ENCODE data around the gene CISH.

Gene CISH

GRCh38 chr3:50655009-50655830 lies 43.6 kb upstream of the CISH start:
- peak in 1 of 2 experiments; percentile 56 for DNase-seq (ENCODE audit: low read depth in 1 of 2, low spot score in 1 of 2)
- no peak overlapping the region for H3K4me3 ChIP-seq (replicated peaks; ENCODE audit: insufficient read depth, low read length)
- no peaks in the 10 kb centered on the region for H3K27me3 ChIP-seq (ENCODE audit: insufficient read depth, poor library complexity, severe bottlenecking)
- TF ChIP-seq GABPA (IDR thresholded peaks at IDR 0.05; ENCODE audit: low read depth): no peak
- TF ChIP-seq CTCF (IDR thresholded peaks at IDR 0.05; ENCODE audit: insufficient read depth, low read length): no peak
- TF ChIP-seq SPI1 (IDR thresholded peaks at IDR 0.05; ENCODE audit: borderline replicate concordance, low read depth): no peak
- no peak; the same call in 1 of the 2 replicates for TF ChIP-seq POLR2AphosphoS5 (IDR thresholded peaks at IDR 0.05; ENCODE audit: low read depth)
- TF ChIP-seq REST (IDR thresholded peaks at IDR 0.05; ENCODE audit: insufficient replicate concordance, low read depth): no peak
- H3K27ac ChIP-seq (replicated peaks): peak overlapping the region; percentile 31; the same call in 1 of the 2 replicates

GRCh38 chr3:50653937-50654595 lies 42.5 kb upstream of the CISH start:
- no peak for DNase-seq (ENCODE audit: low read depth in 1 of 2, low spot score in 1 of 2)
- H3K4me3 ChIP-seq (replicated peaks; ENCODE audit: insufficient read depth, low read length): no peak overlapping the region
- no peak overlapping the region for H3K27ac ChIP-seq (replicated peaks)
- no peak for TF ChIP-seq SPI1 (IDR thresholded peaks at IDR 0.05; ENCODE audit: borderline replicate concordance, low read depth)
- no peak for TF ChIP-seq REST (IDR thresholded peaks at IDR 0.05; ENCODE audit: insufficient replicate concordance, low read depth)
- no peak for TF ChIP-seq GABPA (IDR thresholded peaks at IDR 0.05; ENCODE audit: low read depth)
- TF ChIP-seq CTCF (IDR thresholded peaks at IDR 0.05; ENCODE audit: insufficient read depth, low read length): no peak
- TF ChIP-seq POLR2AphosphoS5 (IDR thresholded peaks at IDR 0.05; ENCODE audit: low read depth): no peak
- H3K27me3 ChIP-seq (ENCODE audit: insufficient read depth, poor library complexity, severe bottlenecking): no peaks in the 10 kb centered on the region

GRCh38 chr3:50652709-50653108 lies 41.1 kb upstream of the CISH start:
- H3K27ac ChIP-seq (replicated peaks): no peak overlapping the region
- peak in 1 of 2 experiments; percentile 76 for DNase-seq (ENCODE audit: low read depth in 1 of 2, low spot score in 1 of 2)
- no peaks in the 10 kb centered on the region for H3K27me3 ChIP-seq (ENCODE audit: insufficient read depth, poor library complexity, severe bottlenecking)
- TF ChIP-seq CTCF (IDR thresholded peaks at IDR 0.05; ENCODE audit: insufficient read depth, low read length) (peak; percentile 0), SPI1 (IDR thresholded peaks at IDR 0.05; ENCODE audit: borderline replicate concordance, low read depth) (no peak)
- H3K4me3 ChIP-seq (replicated peaks; ENCODE audit: insufficient read depth, low read length): no peak overlapping the region

All from HL-60 (cell line).